ENCODE results near the gene FMN2. TPM values are rescaled to one million over a fixed set of nuclear protein-coding genes. Genes with fewer than 3 reads are reported as not detected.
A peak's percentile ranks its signal among the peaks of the same experiment; 100 is the strongest.

Gene FMN2
- total RNA-seq, 1 donor from 2014 or later, result 1.7 TPM

DNA sequence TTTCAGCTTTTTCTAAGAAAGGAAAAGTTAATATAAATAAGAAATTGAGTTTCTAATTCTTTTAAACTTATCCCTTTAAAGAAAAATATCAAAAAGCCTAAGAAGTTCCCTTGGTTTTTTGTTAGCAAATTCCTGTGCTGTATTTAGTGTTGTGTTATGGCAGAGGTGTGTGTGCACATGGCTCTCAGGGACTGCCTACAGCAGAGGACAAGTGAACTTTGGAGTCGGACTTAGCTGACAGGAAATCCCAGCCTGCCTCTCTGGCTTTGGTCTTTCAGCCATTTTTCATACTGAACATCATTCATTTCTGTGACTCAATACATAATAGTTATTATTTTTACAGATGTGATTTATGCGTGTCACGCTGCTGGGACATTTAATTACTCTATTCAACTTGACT lies 149.6 kb downstream of the FMN2 start:
- no peak overlapping the region for H3K27ac ChIP-seq

DNA sequence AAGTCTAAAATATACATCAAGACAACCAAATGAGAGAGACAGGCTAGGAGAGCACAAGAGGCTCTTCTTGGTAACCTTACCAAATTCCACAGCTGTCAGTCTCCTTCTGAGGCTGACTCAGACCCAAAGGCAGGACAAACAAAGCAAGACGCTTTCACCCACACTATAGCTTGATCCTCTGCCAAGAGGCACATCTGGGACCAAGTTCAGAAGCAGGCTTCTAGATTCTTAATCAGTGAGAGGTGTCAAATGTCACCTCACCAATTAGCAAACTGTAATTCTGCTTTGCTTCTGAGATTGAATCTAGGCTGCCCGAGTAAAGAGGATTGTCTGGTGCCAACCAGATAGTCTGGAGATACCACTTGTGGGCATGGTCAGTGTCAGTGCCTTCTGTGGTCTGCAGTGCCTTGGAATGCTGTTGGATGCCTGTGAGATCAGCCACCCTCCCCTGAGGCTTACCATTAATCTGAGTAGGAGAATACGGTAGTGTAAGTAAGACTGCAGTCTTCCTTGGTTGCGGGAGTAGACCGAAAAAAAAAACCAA lies 151.0 kb downstream of the FMN2 start:
- Histone ChIP-seq H3K27me3 (no peaks in the 10 kb centered on the region), H4K20me1 (ENCODE audit: low read depth) (no peaks in the 10 kb centered on the region), H3K4me3 (no peak overlapping the region), H3K4me2 (no peak overlapping the region), H3K9me3 (ENCODE audit: low read depth) (no peaks in the 10 kb centered on the region), H3K79me2 (ENCODE audit: low read depth) (no peaks in the 10 kb centered on the region), H3K4me1 (no peaks in the 10 kb centered on the region), H3F3A (ENCODE audit: low read depth) (no peaks in the 10 kb centered on the region), H3K9ac (no peak overlapping the region), H2AFZ (replicated peaks) (no peak overlapping the region), H3K36me3 (no peaks in the 10 kb centered on the region), H3K27ac (no peak overlapping the region)
- no peaks in the 10 kb centered on the region for H3K4me1 Mint-ChIP-seq
- peaks cover 6% of the 10 kb centered on the region for H3K36me3 Mint-ChIP-seq
- no peaks in the 10 kb centered on the region for H3K27me3 Mint-ChIP-seq (ENCODE audit: insufficient read depth, low read depth)
- DNase-seq (ENCODE audit: low spot score), result no peak
- H3K4me3 Mint-ChIP-seq, result no peak overlapping the region
- no peaks in the 10 kb centered on the region for H3K9me3 Mint-ChIP-seq
- no peak for TF ChIP-seq EZH2 (IDR thresholded peaks at IDR 0.05)
- no peak for TF ChIP-seq EZH2phosphoT487 (IDR thresholded peaks at IDR 0.05)
- TF ChIP-seq, protein P1, sequence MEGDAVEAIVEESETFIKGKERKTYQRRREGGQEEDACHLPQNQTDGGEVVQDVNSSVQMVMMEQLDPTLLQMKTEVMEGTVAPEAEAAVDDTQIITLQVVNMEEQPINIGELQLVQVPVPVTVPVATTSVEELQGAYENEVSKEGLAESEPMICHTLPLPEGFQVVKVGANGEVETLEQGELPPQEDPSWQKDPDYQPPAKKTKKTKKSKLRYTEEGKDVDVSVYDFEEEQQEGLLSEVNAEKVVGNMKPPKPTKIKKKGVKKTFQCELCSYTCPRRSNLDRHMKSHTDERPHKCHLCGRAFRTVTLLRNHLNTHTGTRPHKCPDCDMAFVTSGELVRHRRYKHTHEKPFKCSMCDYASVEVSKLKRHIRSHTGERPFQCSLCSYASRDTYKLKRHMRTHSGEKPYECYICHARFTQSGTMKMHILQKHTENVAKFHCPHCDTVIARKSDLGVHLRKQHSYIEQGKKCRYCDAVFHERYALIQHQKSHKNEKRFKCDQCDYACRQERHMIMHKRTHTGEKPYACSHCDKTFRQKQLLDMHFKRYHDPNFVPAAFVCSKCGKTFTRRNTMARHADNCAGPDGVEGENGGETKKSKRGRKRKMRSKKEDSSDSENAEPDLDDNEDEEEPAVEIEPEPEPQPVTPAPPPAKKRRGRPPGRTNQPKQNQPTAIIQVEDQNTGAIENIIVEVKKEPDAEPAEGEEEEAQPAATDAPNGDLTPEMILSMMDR (IDR thresholded peaks at IDR 0.05), result no peak
- H3K27ac Mint-ChIP-seq, result no peak overlapping the region

More for the DNA sequence above, 149.6 kb downstream of the FMN2 start:
- Mint-ChIP-seq H3K4me1 (no peaks in the 10 kb centered on the region), H3K9me3 (no peaks in the 10 kb centered on the region), H3K36me3 (peaks cover 8% of the 10 kb centered on the region), H3K4me3 (no peak overlapping the region), H3K27me3 (ENCODE audit: insufficient read depth, low read depth) (no peaks in the 10 kb centered on the region), H3K27ac (no peak overlapping the region)
- no peak for DNase-seq (ENCODE audit: low spot score)
- Histone ChIP-seq H3K4me1 (no peaks in the 10 kb centered on the region), H2AFZ (replicated peaks) (no peak overlapping the region), H3K79me2 (ENCODE audit: low read depth) (no peaks in the 10 kb centered on the region), H3K27me3 (no peaks in the 10 kb centered on the region), H3F3A (ENCODE audit: low read depth) (no peaks in the 10 kb centered on the region), H3K9me3 (ENCODE audit: low read depth) (no peaks in the 10 kb centered on the region), H4K20me1 (ENCODE audit: low read depth) (no peaks in the 10 kb centered on the region), H3K4me3 (no peak overlapping the region), H3K36me3 (no peaks in the 10 kb centered on the region), H3K9ac (no peak overlapping the region), H3K4me2 (no peak overlapping the region)
- TF ChIP-seq EZH2 (IDR thresholded peaks at IDR 0.05) (no peak), EZH2phosphoT487 (IDR thresholded peaks at IDR 0.05) (no peak)
- TF ChIP-seq, protein P1 (IDR thresholded peaks at IDR 0.05), result no peak

DNA sequence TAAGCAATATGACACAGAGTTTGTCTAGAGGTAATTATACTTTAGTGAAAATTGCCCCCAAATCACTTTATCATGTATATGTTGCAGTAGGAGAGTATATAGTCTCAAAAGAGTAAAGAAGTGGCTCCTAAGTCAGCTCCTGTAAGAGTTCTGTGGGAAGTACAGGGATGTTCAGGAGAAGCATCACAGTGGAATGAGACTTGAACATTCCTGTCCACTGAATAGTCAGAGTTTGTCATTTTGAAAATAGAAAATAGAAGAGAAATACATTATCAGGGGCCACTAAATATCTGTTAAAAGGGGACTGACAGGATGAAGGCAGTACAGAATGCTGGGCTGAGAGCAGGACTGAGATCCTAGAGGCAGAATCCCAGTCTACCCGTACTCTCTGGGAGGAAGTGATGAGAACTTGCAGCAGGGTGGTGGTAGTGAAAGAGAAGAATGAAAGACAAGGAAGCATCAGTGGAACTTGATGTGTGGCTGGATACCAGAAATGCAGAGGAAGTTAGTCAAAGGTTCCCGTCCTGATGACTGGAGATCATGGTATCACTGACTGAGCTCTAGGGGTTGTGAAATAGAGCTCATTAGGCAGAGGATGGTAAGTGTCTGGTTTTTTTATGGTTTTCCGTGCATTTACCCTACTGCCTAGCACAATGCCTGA lies 153.4 kb downstream of the FMN2 start:
- Mint-ChIP-seq H3K9me3 (peaks cover 7% of the 10 kb centered on the region), H3K4me3 (no peak overlapping the region), H3K27me3 (ENCODE audit: insufficient read depth, low read depth) (no peaks in the 10 kb centered on the region), H3K4me1 (no peaks in the 10 kb centered on the region), H3K27ac (peak overlapping the region; percentile 8), H3K36me3 (peaks cover 9% of the 10 kb centered on the region)
- no peak for DNase-seq (ENCODE audit: low spot score)
- Histone ChIP-seq H3K79me2 (ENCODE audit: low read depth) (no peaks in the 10 kb centered on the region), H4K20me1 (ENCODE audit: low read depth) (no peaks in the 10 kb centered on the region), H3K9ac (no peak overlapping the region), H3F3A (ENCODE audit: low read depth) (no peaks in the 10 kb centered on the region), H3K36me3 (no peaks in the 10 kb centered on the region), H3K4me2 (no peak overlapping the region), H3K9me3 (ENCODE audit: low read depth) (no peaks in the 10 kb centered on the region), H2AFZ (replicated peaks) (no peak overlapping the region), H3K4me3 (no peak overlapping the region), H3K27ac (no peak overlapping the region), H3K27me3 (no peaks in the 10 kb centered on the region), H3K4me1 (no peaks in the 10 kb centered on the region)
- no peak for TF ChIP-seq EZH2phosphoT487 (IDR thresholded peaks at IDR 0.05)
- no peak for TF ChIP-seq EZH2 (IDR thresholded peaks at IDR 0.05)
- TF ChIP-seq, protein P1 (IDR thresholded peaks at IDR 0.05), result no peak
